Glutamatergic neuron (in vitro differentiated cells): ENCODE data around the gene FBXL7. TPM values are rescaled to one million over a fixed set of nuclear protein-coding genes. Genes with fewer than 3 reads are reported as not detected.

Source experiments
- DNase-seq: peaks from one replicate; pipeline ENCODE4 v3.0.0; 2022
- H3K27ac Mint-ChIP-seq: one replicate; pipeline ENCODE4 v1.8.0; 2020; ENCODE audit warnings: mild to moderate bottlenecking, mixed read lengths, inconsistent platforms; ENCODE audit not compliant: unreplicated experiment
- H3K27me3 Mint-ChIP-seq: one replicate; pipeline ENCODE4 v1.8.0; 2020; ENCODE audit warnings: mild to moderate bottlenecking, moderate library complexity, mixed read lengths, inconsistent platforms; ENCODE audit not compliant: unreplicated experiment
- H3K36me3 Mint-ChIP-seq: one replicate; pipeline ENCODE4 v1.8.0; 2020; ENCODE audit warnings: mild to moderate bottlenecking, mixed read lengths, inconsistent platforms; ENCODE audit not compliant: unreplicated experiment
- H3K4me1 Mint-ChIP-seq: one replicate; pipeline ENCODE4 v1.8.0; 2020; ENCODE audit warnings: mild to moderate bottlenecking, low read depth, mixed read lengths, inconsistent platforms; ENCODE audit not compliant: unreplicated experiment
- H3K4me3 Mint-ChIP-seq: one replicate; pipeline ENCODE4 v1.8.0; 2020; ENCODE audit warnings: mild to moderate bottlenecking, mixed read lengths, inconsistent platforms; ENCODE audit not compliant: unreplicated experiment
- H3K9me3 Mint-ChIP-seq: one replicate; pipeline ENCODE4 v1.8.0; 2020; ENCODE audit warnings: mild to moderate bottlenecking, moderate library complexity, mixed read lengths, inconsistent platforms; ENCODE audit not compliant: unreplicated experiment
- CTCF ChIP-seq: fragments of 200-600 bp; sonication (generic); IDR thresholded peaks from one replicate; pipeline ENCODE4 v1.5.0; 2021; ENCODE audit not compliant: partially characterized antibody, unreplicated experiment
- total RNA-seq: library from RNA; stranded (reverse); fragmentation: NEBNext Ultra II Directional; extraction: Animal tissue kit (Norgen Biotek cat#: 25700); gene quantifications from one replicate; pipeline ENCODE4 v1.2.1, GENCODE V29; 2021; ENCODE audit not compliant: unreplicated experiment

Gene FBXL7
- total RNA-seq, 1 donor from 2014 or later: 25.3 TPM

GRCh38 chr5:15929611-15930263 lies 429.8 kb downstream of the FBXL7 start:
- no peak for DNase-seq
- H3K27ac Mint-ChIP-seq: no peak overlapping the region

GRCh38 chr5:15932066-15932465 lies 432.1 kb downstream of the FBXL7 start:
- H3K9me3 Mint-ChIP-seq: peaks cover 1% of the 10 kb centered on the region
- TF ChIP-seq CTCF: no peak
- peaks cover 8% of the 10 kb centered on the region for H3K36me3 Mint-ChIP-seq
- H3K27ac Mint-ChIP-seq: no peak overlapping the region
- H3K4me1 Mint-ChIP-seq: peaks cover 23% of the 10 kb centered on the region
- peaks cover 3% of the 10 kb centered on the region for H3K27me3 Mint-ChIP-seq
- H3K4me3 Mint-ChIP-seq: no peak overlapping the region
- DNase-seq: no peak

More at GRCh38 chr5:15929611-15930263, 429.8 kb downstream of the FBXL7 start:
- Mint-ChIP-seq H3K9me3 (peaks cover 2% of the 10 kb centered on the region), H3K36me3 (no peaks in the 10 kb centered on the region), H3K27me3 (peaks cover 3% of the 10 kb centered on the region), H3K4me3 (no peak overlapping the region), H3K4me1 (peaks cover 24% of the 10 kb centered on the region)
- TF ChIP-seq CTCF: no peak

DNA sequence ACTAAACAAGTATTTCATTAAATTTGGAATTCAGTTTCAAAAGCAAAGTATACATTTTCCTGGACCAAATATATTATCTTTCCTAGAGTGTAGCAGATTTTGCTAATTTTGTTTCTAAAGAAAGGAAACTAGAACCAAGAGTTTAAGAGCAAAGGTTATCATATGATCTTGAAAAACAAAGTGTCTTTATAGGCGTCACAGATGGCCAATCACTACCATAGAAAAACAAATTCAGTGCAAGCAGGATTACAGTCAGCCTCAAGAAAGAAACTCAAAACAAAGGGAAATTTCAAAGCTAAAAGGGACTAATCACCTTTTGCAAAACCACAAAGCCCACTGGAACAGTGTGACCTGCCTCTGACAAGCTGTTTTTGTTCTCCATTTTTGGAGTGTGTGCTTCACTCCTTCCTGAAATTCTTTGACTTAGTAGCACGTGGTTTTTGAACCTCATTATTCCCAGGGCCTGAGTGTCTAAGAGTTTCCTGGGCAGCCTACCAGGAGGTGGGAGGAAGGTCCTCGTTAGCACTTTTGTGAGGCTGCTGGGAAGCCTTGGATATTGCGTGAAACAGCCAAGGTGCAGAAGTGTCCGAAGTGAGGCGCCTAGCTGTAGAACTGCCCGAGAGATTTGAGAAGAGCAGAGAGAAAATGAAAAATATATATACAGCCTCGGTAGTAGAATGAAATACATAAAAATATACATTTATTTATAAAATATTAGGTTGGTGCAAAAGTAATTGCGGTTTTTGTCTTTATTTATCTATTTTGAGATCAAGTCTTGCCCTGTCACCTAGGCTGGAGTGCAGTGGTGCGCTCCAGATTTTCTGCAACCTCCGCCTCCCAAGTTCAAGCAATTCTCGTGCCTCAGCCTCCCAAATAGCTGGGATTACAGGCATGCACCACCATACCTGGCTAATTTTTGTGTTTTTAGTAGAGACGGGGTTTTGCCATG lies 433.6 kb downstream of the FBXL7 start:
- DNase-seq: no peak
- Mint-ChIP-seq H3K27me3 (peaks cover 2% of the 10 kb centered on the region), H3K27ac (no peak overlapping the region), H3K4me1 (peaks cover 27% of the 10 kb centered on the region), H3K9me3 (no peaks in the 10 kb centered on the region), H3K4me3 (no peak overlapping the region), H3K36me3 (peaks cover 18% of the 10 kb centered on the region)
- no peak for TF ChIP-seq CTCF

DNA sequence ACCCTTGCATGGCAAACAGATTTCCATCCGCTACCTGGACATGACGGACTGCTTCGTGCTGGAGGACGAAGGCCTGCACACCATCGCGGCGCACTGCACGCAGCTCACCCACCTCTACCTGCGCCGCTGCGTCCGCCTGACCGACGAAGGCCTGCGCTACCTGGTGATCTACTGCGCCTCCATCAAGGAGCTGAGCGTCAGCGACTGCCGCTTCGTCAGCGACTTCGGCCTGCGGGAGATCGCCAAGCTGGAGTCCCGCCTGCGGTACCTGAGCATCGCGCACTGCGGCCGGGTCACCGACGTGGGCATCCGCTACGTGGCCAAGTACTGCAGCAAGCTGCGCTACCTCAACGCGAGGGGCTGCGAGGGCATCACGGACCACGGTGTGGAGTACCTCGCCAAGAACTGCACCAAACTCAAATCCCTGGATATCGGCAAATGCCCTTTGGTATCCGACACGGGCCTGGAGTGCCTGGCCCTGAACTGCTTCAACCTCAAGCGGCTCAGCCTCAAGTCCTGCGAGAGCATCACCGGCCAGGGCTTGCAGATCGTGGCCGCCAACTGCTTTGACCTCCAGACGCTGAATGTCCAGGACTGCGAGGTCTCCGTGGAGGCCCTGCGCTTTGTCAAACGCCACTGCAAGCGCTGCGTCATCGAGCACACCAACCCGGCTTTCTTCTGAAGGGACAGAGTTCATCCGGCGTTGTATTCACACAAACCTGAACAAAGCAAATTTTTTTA lies 436.7 kb downstream of the FBXL7 start:
- TF ChIP-seq CTCF: no peak
- peaks cover 21% of the 10 kb centered on the region for H3K36me3 Mint-ChIP-seq
- no peak for DNase-seq
- no peak overlapping the region for H3K27ac Mint-ChIP-seq
- no peaks in the 10 kb centered on the region for H3K9me3 Mint-ChIP-seq
- no peak overlapping the region for H3K4me3 Mint-ChIP-seq
- peaks cover 22% of the 10 kb centered on the region for H3K4me1 Mint-ChIP-seq
- H3K27me3 Mint-ChIP-seq: peaks cover 2% of the 10 kb centered on the region
